B cell (primary cell): ENCODE measurements around the gene CYP27B1. TPM values are rescaled to one million over a fixed set of nuclear protein-coding genes. Genes with fewer than 3 reads are reported as not detected.

Experiments used
- ATAC-seq: fragments of 200-7000 bp; cut with Tn5 transposase; one replicate; pipeline ENCODE4 v1.10.0; 2021; ENCODE audit warnings: low read depth, mild to moderate bottlenecking, moderate number of reproducible peaks, moderate library complexity
- CTCF ChIA-PET: fragments of 350-600 bp; sonication (Branson Sonifier 250); formaldehyde crosslinking; loops from one replicate; lab custom pipeline; 2021; ENCODE audit warnings: antibody characterized with exemption, inconsistent platforms; lab: Charles Lee
- POLR2A ChIA-PET: fragments of 350-600 bp; sonication (Branson Sonifier 250); formaldehyde crosslinking; loops from one replicate; lab custom pipeline; 2021; ENCODE audit warnings: antibody characterized with exemption; lab: Charles Lee
- DNase-seq: peaks from one replicate; pipeline ENCODE4 v3.0.0; 2013
- H2AFZ ChIP-seq: 2 replicates; pipeline ENCODE4 v1.6.1; 2012; ENCODE audit warnings: mild to moderate bottlenecking, low read depth, low read length; ENCODE audit not compliant: insufficient read depth, poor library complexity, severe bottlenecking
- H3K27ac ChIP-seq, 2 donors: 1 replicate in 1 of 2; 2 replicates in 1 of 2; pipeline ENCODE4 v1.5.1; 2012 to 2013; ENCODE audit warnings: low read length in 2 of 2, mild to moderate bottlenecking in 2 of 2, moderate library complexity in 1 of 2
- H3K27me3 ChIP-seq, 4 experiments: fragments of 200-600 bp in 1 of 4; sonication (generic) in 1 of 4; replicated peaks in 1 of 4; 1 replicate in 2 of 4; 2 replicates in 2 of 4; pipeline versions ENCODE4 v1.6.1 to v1.7.0; 2013 to 2016; ENCODE audit warnings: low read length in 3 of 4, mild to moderate bottlenecking in 2 of 4, mixed read lengths in 1 of 4, moderate library complexity in 1 of 4; ENCODE audit not compliant: insufficient read depth in 4 of 4, control insufficient read depth in 3 of 4; ENCODE audit errors: control extremely low read depth in 1 of 4
- H3K36me3 ChIP-seq, 2 experiments: replicated peaks in 1 of 2; 1 replicate in 1 of 2; 2 replicates in 1 of 2; pipeline versions ENCODE4 v1.6.1 to v1.7.1; 2013; ENCODE audit warnings: low read length in 1 of 2; ENCODE audit not compliant: insufficient read depth in 2 of 2, control insufficient read depth in 1 of 2; ENCODE audit errors: control extremely low read depth in 1 of 2, extremely low read depth in 1 of 2
- H3K4me1 ChIP-seq, 2 donors: fragments of 200-600 bp in 1 of 2; sonication (generic) in 1 of 2; 1 replicate in 1 of 2; 2 replicates in 1 of 2; pipeline versions ENCODE4 v1.5.1 to v1.6.1; 2013 to 2017; ENCODE audit warnings: low read length in 2 of 2; ENCODE audit not compliant: control insufficient read depth in 2 of 2, insufficient read depth in 2 of 2
- H3K4me2 ChIP-seq: replicated peaks from 2 replicates; pipeline ENCODE3; 2012; ENCODE audit warnings: mild to moderate bottlenecking, low read depth, low read length; ENCODE audit not compliant: poor library complexity, severe bottlenecking
- H3K4me3 ChIP-seq, 5 experiments: fragments of 200-600 bp in 1 of 5; sonication (generic) in 1 of 5; 1 replicate in 3 of 5; 2 replicates in 2 of 5; pipeline versions ENCODE4 v1.5.1 to v1.7.0; 2011 to 2016; ENCODE audit warnings: low read length in 4 of 5, mild to moderate bottlenecking in 4 of 5, low read depth in 2 of 5, control low read depth in 1 of 5, moderate library complexity in 1 of 5; ENCODE audit not compliant: insufficient read depth in 1 of 5; ENCODE audit errors: control extremely low read depth in 1 of 5, extremely low read depth in 1 of 5
- H3K79me2 ChIP-seq: fragments of 200-600 bp; sonication (generic); one replicate; pipeline ENCODE4 v1.6.0; 2016; ENCODE audit warnings: low read length; ENCODE audit not compliant: control insufficient read depth, insufficient read depth
- H3K9ac ChIP-seq: fragments of 200-600 bp; sonication (generic); 2 replicates; pipeline ENCODE4 v1.6.1; 2017; ENCODE audit warnings: mild to moderate bottlenecking, low read length, moderate library complexity
- H3K9me3 ChIP-seq, 3 donors: one replicate each; pipeline versions ENCODE4 v1.6.1 to v1.7.1; 2013; ENCODE audit warnings: low read length in 2 of 3; ENCODE audit not compliant: control insufficient read depth in 2 of 3, insufficient read depth in 1 of 3; ENCODE audit errors: control extremely low read depth in 1 of 3
- H4K20me1 ChIP-seq: 2 replicates; pipeline ENCODE4 v1.6.0; 2012; ENCODE audit warnings: mild to moderate bottlenecking, low read length; ENCODE audit not compliant: insufficient read depth, control insufficient read depth, poor library complexity, severe bottlenecking
- H3K27ac Mint-ChIP-seq: one replicate; pipeline ENCODE4 v1.8.0; 2021; ENCODE audit warnings: mixed read lengths
- H3K27me3 Mint-ChIP-seq: one replicate; pipeline ENCODE4 v1.8.0; 2021; ENCODE audit warnings: mixed read lengths
- H3K4me1 Mint-ChIP-seq: one replicate; pipeline ENCODE4 v1.8.0; 2021; ENCODE audit warnings: mixed read lengths
- H3K4me3 Mint-ChIP-seq: one replicate; pipeline ENCODE4 v1.8.0; 2021; ENCODE audit warnings: mixed read lengths
- H3K9me3 Mint-ChIP-seq: one replicate; pipeline ENCODE4 v1.8.0; 2022; ENCODE audit warnings: mixed read lengths; ENCODE audit not compliant: insufficient read depth
- CTCF ChIP-seq: fragments of 200-600 bp; IDR thresholded peaks from one replicate; pipeline ENCODE4 v1.8.0; 2022; ENCODE audit warnings: antibody characterized with exemption, mild to moderate bottlenecking
- EZH2 ChIP-seq: IDR thresholded peaks from 2 replicates; pipeline ENCODE4 v1.6.1; 2012; ENCODE audit warnings: borderline replicate concordance, low read depth, mild to moderate bottlenecking, moderate library complexity, low read length; ENCODE audit not compliant: insufficient read depth, poor library complexity, severe bottlenecking
- WGBS: methylation state at CpG from one replicate; pipeline ENCODE4 v1.1.5; 2013; ENCODE audit warnings: missing lambda C conversion rate; ENCODE audit not compliant: insufficient coverage; 5-methylcytosine and 5-hydroxymethylcytosine counted together
- intact Hi-C: fragments of 100-400 bp; cut with micrococcal nuclease; formaldehyde crosslinking; loops from one replicate; pipeline ENCODE4 v1.10.0; 2022
- polyA plus RNA-seq: library from polyadenylated mRNA; depleted of rRNA; stranded (reverse); fragments of >200 nt; gene quantifications from 2 replicates; pipeline ENCODE4 v1.2.3, GENCODE V29; 2012
- total RNA-seq, 2 donors: library from RNA; stranded (reverse); fragments of 120-200 nt in 1 of 2; gene quantifications; 1 replicate in 1 of 2; 2 replicates in 1 of 2; pipeline versions ENCODE4 v1.2.3 to v1.2.4, GENCODE V29; 2013 to 2022

CYP27B1 gene
- total and polyA plus RNA-seq, 2 donors (not counting 1 experiment from before 2014, with no cell fraction given) = 0.66 to 0.79 TPM

DNA sequence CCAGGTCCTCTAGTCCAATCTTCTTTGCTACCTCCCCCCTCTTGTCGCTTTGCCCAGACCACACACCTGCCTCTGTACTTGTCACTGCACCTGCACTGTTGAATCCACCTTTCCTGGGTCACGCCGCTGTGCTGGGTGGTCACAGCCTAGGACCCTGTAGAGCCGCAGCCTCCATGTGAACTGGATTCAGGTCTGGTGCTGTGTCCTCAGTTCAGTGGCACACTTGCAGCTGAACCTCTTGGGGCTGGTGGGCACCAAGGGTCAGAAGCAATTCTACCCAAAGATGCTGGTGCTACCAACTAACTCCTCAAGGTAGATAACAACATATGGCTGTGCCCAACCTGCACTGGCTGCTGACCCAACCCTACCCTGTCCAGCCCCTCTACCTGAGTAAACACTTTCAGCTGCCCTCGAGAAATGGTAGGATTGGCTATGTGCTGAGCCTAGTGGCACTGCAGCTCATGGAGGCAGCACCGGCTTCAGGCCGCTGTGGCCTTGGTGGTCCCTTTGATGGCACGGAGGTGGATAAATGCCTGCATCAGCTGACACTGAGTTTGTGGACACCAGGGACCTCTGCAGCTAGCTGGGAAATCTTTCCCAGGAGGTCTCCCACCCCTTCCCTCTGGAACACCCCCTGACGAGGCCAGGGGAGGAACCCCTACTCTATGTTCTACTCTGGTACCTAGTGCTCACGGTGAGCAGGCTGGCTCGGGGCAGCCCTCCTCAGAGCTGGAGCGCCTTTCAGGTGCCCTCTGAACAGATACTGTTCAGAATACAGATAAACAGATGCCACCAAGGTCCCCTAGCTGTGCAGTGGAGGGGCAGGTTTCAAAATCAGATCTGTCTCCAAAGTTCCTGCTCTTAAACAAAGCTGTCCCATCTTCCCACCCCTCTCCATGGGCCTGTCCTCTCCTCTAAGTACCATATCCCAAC is 42.6 kb downstream of the CYP27B1 start:
- Histone ChIP-seq H4K20me1 (peaks cover 7% of the 10 kb centered on the region), H3K9me3 (peaks cover 0 to 7% (median 0%) of the 10 kb centered on the region in 3 donors), H3K9ac (no peak overlapping the region), H3K79me2 (no peaks in the 10 kb centered on the region), H2AFZ (no peak overlapping the region), H3K4me2 (no peak overlapping the region), H3K36me3 (peaks cover 0 to 53% of the 10 kb centered on the region in 2 experiments), H3K27me3 (no peaks in the 10 kb centered on the region), H3K4me3 (no peak overlapping the region), H3K27ac (no peak overlapping the region), H3K4me1 (peaks cover 8 to 16% of the 10 kb centered on the region in 2 donors)
- intact Hi-C loops = no loop called here
- DNase-seq (no peak), ATAC-seq (no peak)
- no peaks in the 10 kb centered on the region for H3K9me3 Mint-ChIP-seq
- H3K27me3 Mint-ChIP-seq = no peaks in the 10 kb centered on the region
- ChIA-PET POLR2A (interaction anchor here (0.6 kb wide), 1 partner anchor 1990 kb away, joined by 5 read pairs; no protein-coding TSS in a partner anchor), CTCF (no interaction called here)
- H3K4me1 Mint-ChIP-seq = peaks cover 16% of the 10 kb centered on the region
- H3K27ac Mint-ChIP-seq = peak overlapping the region; percentile 58
- 98% methylated on average over 11 of the region's 12 CpGs for WGBS
- TF ChIP-seq EZH2 (no peak), CTCF (no peak)
- H3K4me3 Mint-ChIP-seq = no peak overlapping the region

DNA sequence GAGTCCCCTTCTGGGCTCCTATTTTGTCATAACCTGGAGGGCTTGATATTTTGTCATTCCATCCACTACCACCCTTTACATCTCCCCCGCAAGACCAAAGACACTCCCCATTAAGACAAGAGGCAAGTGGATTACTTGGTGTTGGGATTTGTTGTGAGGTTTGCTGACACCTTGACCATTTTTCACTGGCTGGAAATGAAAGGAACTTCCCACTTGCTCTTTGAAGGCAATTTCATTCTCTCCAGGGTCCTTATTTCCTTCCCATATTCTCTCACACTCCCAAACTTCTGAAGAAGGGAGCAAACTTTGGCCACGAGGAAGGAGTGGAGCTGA is 43.3 kb downstream of the CYP27B1 start:
- H3K27ac Mint-ChIP-seq = no peak overlapping the region
- peaks cover 7% of the 10 kb centered on the region for H4K20me1 ChIP-seq
- no peak overlapping the region for H3K27ac ChIP-seq
- intact Hi-C loops = no loop called here
- no peak overlapping the region for H3K4me3 ChIP-seq
- H3K27me3 ChIP-seq = no peaks in the 10 kb centered on the region
- no peak overlapping the region for H2AFZ ChIP-seq
- H3K9me3 Mint-ChIP-seq = no peaks in the 10 kb centered on the region
- H3K4me3 Mint-ChIP-seq = no peak overlapping the region
- POLR2A ChIA-PET = no interaction called here
- H3K79me2 ChIP-seq = no peaks in the 10 kb centered on the region
- peaks cover 16% of the 10 kb centered on the region for H3K4me1 Mint-ChIP-seq
- no peak overlapping the region for H3K4me2 ChIP-seq
- H3K36me3 ChIP-seq = peaks cover 0 to 58% of the 10 kb centered on the region in 2 experiments
- H3K4me1 ChIP-seq = peaks cover 8 to 16% of the 10 kb centered on the region in 2 donors
- TF ChIP-seq EZH2 (no peak), CTCF (no peak)
- ATAC-seq = no peak
- CTCF ChIA-PET = interaction anchor here (0.5 kb wide), 1 partner anchor 33 kb away, joined by 4 read pairs; no protein-coding TSS in a partner anchor
- H3K9me3 ChIP-seq = peaks cover 0 to 7% (median 0%) of the 10 kb centered on the region in 3 donors
- DNase-seq = no peak
- no peaks in the 10 kb centered on the region for H3K27me3 Mint-ChIP-seq
- H3K9ac ChIP-seq = no peak overlapping the region
- no CpG with 5 or more reads among the region's 2 CpGs for WGBS
